ENCODE data around the gene UGT1A7.

DNA sequence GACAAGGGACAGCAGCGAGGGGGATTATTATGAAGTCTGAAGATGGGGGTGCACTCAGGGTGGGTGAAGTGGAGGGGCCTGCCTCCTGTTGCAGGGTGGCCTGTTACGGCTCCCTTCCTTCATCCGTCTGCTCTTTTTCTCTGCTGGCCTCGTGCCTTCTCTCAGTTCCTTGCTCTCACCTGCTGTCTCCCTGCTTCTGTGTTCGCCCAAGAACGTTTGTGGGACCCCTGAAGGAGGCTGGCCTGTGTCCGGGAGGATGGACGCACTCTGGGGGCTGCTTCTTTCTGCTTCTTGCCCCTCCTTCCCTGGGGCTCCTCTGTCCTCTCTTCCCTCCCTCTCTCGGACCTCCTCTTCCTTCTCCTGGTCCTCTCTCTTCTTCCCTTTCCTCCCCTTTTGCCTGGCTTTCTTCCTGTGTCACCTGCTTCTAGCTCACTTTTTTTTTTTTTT, 110.2 kb downstream of the UGT1A7 start:
- TF ChIP-seq, protein P1, sequence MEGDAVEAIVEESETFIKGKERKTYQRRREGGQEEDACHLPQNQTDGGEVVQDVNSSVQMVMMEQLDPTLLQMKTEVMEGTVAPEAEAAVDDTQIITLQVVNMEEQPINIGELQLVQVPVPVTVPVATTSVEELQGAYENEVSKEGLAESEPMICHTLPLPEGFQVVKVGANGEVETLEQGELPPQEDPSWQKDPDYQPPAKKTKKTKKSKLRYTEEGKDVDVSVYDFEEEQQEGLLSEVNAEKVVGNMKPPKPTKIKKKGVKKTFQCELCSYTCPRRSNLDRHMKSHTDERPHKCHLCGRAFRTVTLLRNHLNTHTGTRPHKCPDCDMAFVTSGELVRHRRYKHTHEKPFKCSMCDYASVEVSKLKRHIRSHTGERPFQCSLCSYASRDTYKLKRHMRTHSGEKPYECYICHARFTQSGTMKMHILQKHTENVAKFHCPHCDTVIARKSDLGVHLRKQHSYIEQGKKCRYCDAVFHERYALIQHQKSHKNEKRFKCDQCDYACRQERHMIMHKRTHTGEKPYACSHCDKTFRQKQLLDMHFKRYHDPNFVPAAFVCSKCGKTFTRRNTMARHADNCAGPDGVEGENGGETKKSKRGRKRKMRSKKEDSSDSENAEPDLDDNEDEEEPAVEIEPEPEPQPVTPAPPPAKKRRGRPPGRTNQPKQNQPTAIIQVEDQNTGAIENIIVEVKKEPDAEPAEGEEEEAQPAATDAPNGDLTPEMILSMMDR (IDR thresholded peaks at IDR 0.05; ENCODE audit: low read depth, low read length), result no peak
- TF ChIP-seq EZH2phosphoT487 (IDR thresholded peaks at IDR 0.05; ENCODE audit: low read depth), result no peak
